NCI-H446 treated with DMSO at 0.1 percent for 48 hours (cell line): ENCODE data around the gene SLC22A17.
A peak's percentile ranks its signal among the peaks of the same experiment; 100 is the strongest.
"Not testable (repeated sequence)": the region's sequence is repeated elsewhere in the genome, so short reads cannot be mapped to it uniquely, and the experiment has no call there.

Experiments used
- DNase-seq: peaks from one replicate; lab custom pipeline; 2025; lab: John Stamatoyannopoulos, UW

The SLC22A17 gene

GRCh38 chr14:23339506-23340268 is 13.0 kb downstream of the SLC22A17 start:
- DNase-seq = no peak

DNA sequence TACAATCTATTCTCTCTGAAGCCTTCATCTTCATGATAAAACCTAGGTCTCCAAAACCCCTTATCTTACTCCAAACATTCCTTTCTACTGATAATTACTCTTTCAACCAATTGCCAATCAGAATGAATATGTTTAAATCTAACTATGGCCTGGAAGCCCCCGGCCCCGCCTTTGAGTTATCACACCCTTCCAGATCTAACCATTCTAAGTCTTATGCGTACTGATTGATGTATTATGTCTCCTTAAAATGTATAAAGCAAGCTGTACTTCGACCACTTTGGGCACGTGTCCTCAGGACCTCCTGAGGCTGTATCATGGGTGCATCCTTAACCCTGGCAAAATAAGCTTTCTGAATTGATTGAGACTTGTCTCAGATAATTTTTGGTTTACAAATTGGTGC is 17.1 kb downstream of the SLC22A17 start:
- DNase-seq = no peak

DNA sequence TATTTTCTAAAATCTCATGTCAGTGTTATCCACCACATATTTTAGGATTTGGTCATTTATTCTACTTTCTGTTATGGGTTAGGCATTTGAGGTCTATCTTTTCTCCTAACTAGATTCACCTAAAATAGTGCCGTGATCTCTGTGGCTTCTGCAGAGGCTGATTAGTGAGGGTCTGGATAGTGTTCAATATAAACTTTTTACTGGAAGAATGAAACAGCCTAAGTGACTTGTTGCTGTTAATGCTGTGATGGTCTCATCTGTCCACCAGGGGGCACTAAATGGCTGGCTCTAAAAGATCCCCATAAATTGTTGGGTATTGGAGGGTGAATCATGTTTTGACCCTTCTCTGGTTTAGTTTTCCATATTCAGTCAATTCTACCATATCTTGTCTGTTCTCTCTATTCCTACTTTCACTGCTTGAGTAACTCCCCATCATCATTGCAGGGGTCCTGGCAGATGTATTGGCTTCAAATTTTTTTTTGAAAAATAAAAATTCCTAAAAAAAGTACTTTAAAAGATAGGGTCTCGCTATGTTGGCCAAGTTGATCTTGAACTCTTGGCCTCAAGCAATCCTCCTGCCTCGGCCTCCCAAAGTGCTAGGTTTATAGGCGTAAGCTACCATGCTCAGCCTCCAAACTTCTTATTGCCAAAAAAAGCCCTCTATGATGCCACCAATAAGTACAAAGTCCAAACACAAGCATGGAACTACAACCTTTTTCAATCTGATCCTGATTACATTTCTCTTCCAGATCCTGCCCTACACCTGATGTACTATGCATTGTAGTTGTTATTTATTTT is 24.5 kb downstream of the SLC22A17 start:
- DNase-seq = peak; percentile 43

DNA sequence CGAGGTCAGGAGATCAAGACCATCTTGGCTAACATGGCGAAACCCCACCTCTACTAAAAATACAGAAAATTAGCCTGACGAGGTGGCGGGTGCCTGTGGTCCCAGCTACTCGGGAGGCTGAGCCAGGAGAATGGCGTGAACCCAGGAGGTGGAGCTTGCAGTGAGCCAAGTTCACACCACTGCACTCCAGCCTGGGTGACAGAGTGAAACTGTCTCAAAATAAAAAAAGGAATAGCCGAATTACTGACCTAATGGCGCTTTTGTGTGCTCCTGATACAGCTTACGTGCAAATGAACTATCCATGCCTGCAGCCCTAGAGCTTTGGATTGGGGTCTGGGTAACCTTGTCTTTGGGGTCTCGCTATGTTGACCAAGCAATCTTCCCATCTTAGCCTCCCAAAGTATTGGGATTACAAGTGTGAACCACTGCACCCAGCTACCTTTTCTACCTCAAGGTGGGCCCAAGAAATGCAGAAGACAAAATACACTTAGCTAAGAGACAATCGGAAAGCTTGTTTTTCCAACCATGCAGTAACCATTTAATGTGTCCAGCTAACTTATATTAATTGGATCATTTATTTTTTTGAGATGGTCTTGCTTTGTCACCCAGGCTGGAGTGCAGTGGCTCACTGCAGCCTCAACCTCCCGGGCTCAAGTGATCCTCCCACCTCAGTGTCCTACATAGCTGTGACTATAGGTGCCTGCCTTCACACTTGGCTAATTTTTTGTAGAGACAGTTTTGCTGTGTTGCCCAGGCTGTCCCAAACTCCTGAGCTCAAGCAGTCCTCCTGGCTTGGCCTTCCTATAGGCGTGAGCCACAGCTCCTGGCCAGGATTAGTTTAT is 26.0 kb downstream of the SLC22A17 start:
- DNase-seq = no peak

GRCh38 chr14:23325746-23326145 is 26.9 kb downstream of the SLC22A17 start:
- DNase-seq = not testable (repeated sequence)

GRCh38 chr14:23324993-23325392 is 27.7 kb downstream of the SLC22A17 start:
- DNase-seq = no peak

GRCh38 chr14:23324455-23324846 is 28.2 kb downstream of the SLC22A17 start:
- DNase-seq = no peak

GRCh38 chr14:23323838-23324454 is 28.7 kb downstream of the SLC22A17 start:
- no peak for DNase-seq

- DNase-seq = no peak
These were observed 29.8 kb downstream of the SLC22A17 start for GRCh38 chr14:23322568-23323517.

GRCh38 chr14:23321572-23322547 is 30.8 kb downstream of the SLC22A17 start:
- no peak for DNase-seq

- DNase-seq = peak; percentile 100
These were observed 31.8 kb downstream of the SLC22A17 start, which contains the start of gene PABPN1 for GRCh38 chr14:23320584-23321571. PABPN1 (plus strand) TSS chr14:23321457; CDS start chr14:23321470, 13 bp downstream.

GRCh38 chr14:23319746-23320583 is 32.7 kb downstream of the SLC22A17 start:
- DNase-seq = no peak

DNA sequence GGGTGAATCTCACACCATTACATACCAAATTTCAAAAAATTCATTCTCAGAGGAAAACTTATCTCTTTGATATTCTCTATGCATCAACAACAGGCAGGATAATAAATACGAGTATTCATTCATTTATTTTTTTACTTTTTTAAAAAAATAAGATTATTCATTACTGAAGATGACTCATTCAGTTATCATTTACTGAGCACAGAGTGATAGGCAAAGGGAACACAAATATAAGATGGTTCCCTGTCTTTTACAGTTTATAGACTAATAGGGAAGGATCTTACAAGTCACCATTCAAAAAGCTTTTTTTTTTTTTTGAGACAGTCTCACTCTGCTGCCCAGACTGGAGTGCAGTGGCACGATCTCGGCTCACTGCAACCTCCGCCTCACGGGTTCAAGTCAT is 36.4 kb downstream of the SLC22A17 start:
- no peak for DNase-seq

DNA sequence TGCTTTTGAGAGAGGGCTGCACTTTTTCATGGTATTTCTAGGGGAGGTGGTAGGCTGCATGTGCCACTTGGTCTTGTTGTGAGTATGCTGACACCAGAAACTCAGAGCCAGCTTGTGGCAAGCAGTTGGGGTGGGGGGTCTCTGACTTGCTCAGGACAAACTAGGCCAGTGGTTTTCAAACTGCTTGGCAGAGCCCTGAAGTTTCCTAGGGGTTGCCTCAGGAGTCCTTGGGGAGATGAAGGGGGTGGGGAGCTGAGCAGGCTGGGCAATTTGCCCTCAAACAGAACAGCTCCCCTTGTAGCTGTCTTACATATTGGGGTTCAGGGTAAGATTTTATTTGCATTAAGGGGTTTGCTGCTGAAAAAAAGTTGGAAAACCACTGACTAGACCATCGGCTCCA is 42.1 kb downstream of the SLC22A17 start:
- DNase-seq = no peak

- no peak for DNase-seq
These were observed 43.8 kb downstream of the SLC22A17 start for GRCh38 chr14:23308721-23309445.
